ENCODE measurements around the gene FAM83C.
"Not testable (repeated sequence)": the region's sequence is repeated elsewhere in the genome, so short reads cannot be mapped to it uniquely, and the experiment has no call there.

Gene FAM83C

DNA sequence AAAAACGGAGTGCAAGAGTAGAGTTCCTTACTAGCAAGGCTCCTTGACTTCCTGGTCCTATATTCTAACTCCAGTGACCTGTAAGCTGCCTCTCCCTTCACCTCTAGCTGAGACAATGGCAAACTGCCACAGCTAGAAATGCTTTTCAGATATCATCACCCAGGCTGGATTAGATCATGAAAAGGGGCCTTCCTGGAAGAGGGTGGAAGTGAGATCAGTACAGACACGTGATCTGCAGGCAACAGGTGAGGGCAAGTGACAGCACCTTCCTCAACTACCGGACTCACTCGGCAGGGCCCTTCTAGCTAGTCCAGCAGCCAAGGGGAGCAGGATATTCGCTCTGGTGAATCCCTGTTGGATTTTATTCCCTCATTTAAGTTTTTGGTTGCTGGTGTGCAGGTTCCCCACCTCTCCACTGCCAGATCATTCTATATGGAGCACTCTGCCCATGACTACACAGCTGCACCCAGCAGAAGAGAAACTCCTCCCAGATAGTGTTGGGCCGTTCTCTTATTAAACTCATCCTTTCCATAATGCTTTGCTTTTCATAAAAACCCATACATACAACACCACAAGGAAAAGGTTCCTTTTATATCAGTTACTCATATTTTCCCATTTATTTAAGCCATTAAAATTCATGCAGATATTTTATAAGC lies 26.4 kb upstream of the FAM83C start:
- peak in 1 of 2 donors; percentile 26 for ATAC-seq

- no peak for ATAC-seq
These were observed 25.4 kb upstream of the FAM83C start for GRCh38 chr20:35317416-35318210.

- ATAC-seq = no peak
These were observed 23.9 kb upstream of the FAM83C start for GRCh38 chr20:35316086-35316485.

GRCh38 chr20:35315632-35316020 lies 23.4 kb upstream of the FAM83C start:
- ATAC-seq = not testable (repeated sequence)

DNA sequence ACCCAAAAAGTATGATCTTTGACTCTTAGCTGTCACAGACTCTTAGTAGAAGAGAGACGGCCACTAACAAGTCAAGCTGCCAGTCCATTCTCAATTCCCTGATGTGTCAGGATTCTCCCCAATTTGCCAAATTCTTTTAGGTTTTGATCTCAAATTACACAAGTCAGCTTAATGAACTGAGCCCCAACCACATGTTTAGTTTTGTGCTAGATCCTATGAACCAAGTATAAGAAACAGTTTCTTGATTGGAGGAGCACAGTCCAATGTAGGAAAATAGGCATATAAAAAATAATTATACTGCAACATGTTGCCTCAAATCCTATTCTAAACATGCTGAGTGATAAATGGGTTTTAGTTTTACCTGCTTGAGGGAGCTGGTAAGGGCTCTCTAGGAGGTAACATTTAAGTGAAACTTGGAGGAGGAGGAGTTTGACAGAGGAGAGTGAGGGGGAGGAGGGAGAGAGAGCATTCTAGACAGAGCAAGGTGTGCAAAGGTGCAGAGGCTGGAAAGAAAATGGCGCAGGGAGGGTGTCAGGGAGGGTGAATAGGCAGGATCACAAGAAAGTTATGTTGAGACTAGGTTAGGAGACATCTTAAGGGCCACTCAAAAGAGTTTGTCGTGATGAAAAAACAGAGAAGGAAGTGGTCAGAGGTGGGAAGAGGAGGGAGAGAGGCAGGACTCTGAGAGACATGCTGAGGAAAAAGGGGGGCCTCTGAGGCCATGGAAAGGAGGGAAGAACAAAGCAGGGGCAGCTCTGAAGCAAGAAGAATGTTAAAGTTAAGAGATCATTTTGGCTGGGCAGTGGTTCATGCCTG lies 22.8 kb upstream of the FAM83C start:
- no peak for ATAC-seq

- ATAC-seq = peak; percentile 12 to 61
These were observed 20.1 kb upstream of the FAM83C start for GRCh38 chr20:35312318-35312717.

DNA sequence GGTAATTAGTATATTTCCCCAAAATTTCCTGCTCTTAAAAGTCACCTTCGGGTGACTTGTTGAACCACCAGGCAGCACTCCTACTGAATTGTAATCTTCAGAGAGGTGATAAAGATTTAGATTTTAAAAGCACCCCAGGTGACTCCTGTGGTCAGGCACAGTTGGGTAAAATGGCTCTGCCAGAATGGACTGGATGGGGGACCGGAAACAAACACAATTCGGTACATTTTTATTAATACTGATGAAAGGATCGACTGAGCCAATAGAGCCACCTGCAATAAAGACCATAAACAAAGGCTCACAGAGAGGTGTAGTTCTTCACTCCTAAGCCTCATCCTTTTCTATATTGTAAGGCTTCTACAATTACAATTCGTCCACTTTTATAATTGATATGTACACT lies 19.6 kb upstream of the FAM83C start:
- peak; percentile 8 to 9 for ATAC-seq

DNA sequence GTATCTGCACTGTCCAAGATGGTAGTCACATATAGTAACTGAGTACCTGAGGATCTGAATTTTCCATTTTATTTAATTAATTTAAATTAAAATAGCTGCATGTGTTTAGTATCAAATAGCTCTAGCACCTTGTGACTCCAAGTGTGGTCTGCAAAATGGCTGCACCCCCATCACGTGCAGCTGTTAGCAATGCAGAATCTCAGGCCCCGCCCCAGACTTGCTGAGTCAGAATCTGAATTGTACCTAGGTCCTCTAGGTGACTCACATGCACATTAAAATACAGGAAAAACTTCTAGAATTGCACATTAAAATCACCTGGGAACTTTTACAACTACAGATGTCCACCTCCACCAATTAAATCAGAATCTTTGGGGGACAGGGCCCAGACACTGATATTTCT lies 19.2 kb upstream of the FAM83C start:
- ATAC-seq = peak; percentile 90 to 91

- ATAC-seq = no peak
These were observed 15.7 kb upstream of the FAM83C start for GRCh38 chr20:35307666-35308653.

GRCh38 chr20:35306931-35307517 lies 14.8 kb upstream of the FAM83C start:
- no peak for ATAC-seq

- peak; percentile 98 to 99 for ATAC-seq
These were observed 13.7 kb upstream of the FAM83C start for GRCh38 chr20:35305682-35306556.

DNA sequence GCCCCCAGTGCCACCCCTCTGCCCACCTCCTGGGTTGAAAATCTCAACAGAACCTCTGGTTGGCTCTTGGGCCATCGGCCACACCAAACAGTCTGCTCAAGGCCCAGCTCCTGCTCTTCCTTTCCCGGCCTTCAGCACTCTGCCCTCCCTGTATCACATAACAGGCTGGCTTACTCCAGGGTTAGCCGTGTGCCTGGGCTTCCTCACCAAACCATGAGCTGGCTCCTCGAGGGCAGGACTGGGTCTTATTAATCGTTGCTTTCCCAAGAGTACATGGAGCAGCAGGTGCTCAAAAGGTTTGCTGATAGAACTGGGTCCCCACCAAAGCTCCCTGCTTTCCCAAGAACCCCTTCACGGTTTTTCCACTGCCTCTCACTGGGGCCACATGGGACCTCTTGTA lies 12.7 kb upstream of the FAM83C start:
- ATAC-seq = no peak

DNA sequence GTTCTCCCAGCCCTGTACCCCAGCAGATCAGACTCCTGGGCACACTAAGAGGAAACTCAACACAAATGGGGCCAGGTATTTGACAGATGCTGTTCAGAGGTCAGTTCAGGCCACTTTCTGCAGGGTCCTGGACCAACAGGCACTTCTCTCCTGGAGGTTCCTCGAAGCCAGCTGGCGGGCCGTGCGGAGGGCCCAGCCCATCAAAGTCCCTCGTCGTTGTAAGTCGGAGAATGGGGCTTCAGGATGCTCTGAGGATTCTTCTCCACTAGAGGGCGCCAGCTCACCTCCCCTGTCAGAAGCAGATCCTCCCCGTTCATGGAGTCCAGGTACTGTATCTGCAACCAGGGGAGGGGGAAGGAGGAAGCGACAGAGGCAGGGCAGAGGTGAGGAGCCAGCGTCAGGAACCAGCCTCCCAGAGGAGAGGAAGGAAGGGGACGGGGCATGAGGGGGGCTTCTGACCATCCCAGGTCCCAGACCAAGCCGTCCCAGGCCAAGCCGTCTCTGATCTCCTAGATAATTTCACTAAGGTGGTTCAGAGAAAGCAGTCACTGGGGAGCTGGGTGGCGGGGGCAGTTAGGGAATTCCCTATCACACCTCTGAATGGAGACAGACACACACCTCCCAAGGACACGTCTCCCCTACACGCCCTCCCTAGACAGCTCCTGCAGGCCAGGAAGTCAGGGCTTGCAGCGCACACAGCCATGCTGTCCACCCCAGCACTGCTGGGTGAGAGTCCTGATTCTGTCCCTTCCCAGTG lies 11.7 kb upstream of the FAM83C start:
- ATAC-seq = peak; percentile 50 to 54

DNA sequence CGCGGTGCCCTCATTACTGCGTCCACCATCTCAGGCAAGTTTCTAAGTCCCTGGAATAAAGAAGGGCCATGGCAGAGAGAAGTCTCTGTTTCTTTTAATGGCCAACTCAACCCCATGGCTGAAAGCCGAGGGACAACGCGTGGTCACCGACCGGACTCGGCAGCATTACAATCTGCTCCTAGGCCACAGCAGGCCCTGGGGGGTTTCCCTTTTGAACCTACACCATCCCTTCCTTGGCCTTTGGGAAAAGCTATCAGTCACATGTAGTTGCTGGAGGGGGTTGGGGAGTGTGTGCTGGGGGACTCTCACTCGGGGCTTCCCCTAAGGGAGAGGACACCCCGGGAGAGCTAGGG lies 11.1 kb upstream of the FAM83C start:
- no peak for ATAC-seq

DNA sequence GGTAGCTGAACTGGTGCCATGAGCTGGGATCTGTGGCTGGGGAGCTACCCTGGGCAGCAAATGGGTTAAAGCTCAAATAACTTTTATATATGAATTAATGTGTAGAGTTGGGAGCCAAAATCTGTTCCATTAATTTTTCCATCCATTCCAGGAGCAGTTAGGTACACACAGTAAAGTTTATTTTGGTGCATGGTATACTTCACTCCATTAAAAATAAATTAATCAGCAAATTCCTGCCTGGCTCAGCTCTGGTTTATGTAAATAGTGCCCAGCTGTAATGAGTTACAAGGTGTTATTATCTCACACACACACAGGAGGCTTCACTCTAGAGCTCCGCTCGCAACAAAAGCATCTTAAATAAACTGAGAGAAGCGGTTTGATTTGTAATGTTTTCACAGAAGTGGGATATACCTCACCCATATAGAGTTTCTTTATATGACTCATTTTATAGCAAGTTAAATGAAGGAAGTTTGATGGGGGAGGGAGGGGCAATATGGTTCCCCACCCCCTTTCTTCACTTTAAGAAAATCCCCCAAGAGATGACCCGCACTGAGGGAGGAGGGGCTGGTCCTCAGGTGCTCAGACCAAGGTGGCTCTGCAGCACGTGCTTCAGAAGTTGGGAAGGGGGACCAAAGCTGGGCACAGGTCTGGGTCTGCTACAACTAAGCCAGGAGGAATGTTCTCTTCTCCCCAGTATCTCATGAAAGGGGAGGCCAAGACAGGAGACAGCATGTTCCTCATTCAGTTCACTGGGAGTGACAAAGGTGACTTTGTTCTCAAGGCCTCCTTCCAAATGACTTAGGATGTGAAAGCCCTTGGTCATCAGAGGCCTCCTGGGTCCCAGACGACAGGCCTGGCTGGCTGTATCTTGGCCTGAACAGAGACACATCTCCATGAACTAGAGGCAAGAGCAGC lies 10.5 kb upstream of the FAM83C start:
- peak in 1 of 2 donors; percentile 11 for ATAC-seq

- no peak for ATAC-seq
These were observed 9.2 kb upstream of the FAM83C start for GRCh38 chr20:35301426-35301825.

DNA sequence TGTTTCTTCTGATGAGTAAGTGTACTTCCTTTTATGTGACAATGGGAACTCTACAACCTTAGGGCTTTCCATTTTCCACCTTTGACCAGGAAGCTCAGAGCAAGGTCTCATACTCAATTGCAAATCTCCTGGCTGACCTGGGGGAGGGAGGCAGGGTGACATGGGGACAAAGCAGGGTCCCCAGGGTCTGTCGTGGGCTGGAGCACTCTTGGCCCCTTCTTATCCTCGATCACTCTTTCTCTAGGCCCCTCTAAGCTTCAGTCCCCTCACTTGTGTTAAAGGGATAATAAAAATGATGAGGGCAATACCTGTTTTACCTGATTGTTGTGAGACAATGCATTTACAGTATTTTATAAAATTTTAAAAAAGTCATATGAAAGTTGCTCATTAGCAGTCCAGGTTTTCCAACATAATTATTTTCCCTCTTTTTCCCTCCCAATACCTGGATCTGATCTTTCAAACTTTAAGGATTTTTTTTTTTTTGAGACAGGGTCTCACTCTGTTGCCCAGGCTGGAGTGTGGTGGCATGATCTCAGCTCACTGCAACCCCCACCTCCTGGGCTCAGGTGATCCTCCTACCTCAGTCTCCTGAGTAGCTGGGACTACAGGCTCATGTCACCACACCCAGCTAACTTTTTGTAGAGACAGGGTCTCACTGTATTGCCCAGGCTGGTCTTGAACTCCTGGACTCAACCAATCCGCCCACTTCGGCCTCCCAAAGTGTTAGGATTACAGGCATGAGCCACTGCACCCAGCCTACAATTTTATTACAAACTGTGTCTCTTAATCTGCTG lies 8.4 kb upstream of the FAM83C start:
- no peak for ATAC-seq

DNA sequence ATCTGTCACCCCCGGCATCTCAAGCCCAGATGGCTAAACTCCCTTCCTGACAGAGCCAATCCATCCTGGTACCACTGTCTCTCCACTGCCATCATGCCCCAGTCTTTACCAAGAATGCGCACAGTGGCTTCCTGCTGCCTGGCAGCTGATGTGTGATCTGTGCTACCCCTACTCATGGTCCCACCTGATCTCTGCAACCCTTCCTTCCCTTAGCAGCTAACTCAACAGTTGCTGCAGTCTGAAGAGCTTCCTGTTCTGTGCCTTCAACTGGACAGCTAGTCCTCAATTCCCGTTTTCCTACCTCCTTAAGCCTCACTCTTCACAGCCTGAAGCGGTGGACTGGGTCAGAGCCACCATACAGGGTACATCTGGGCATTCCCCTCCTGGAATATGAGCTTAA lies 7.6 kb upstream of the FAM83C start:
- ATAC-seq = no peak
